Breast epithelium (tissue), 4 donors: ENCODE data around the gene TAOK2. TPM values are rescaled to one million over a fixed set of nuclear protein-coding genes. Genes with fewer than 3 reads are reported as not detected.
"Not testable (repeated sequence)": the region's sequence is repeated elsewhere in the genome, so short reads cannot be mapped to it uniquely, and the experiment has no call there.

Source experiments
- DNase-seq, 2 donors: peaks; one replicate each; pipeline ENCODE4 v3.0.0-alpha.2; 2019; ENCODE audit warnings: low spot score in 2 of 2
- H3K27ac ChIP-seq, 2 donors: fragments of 200-600 bp; sonication (generic) in 1 of 2; one replicate each; pipeline ENCODE4 v1.5.1; 2016 to 2019; ENCODE audit warnings: mild to moderate bottlenecking in 1 of 2
- H3K27me3 ChIP-seq, 2 donors: fragments of 200-600 bp; sonication (generic) in 1 of 2; one replicate each; pipeline versions ENCODE4 v1.5.1 to v1.6.0; 2017 to 2019; ENCODE audit warnings: control low read depth in 1 of 2, mild to moderate bottlenecking in 1 of 2
- H3K36me3 ChIP-seq: fragments of 200-600 bp; one replicate; pipeline ENCODE4 v1.5.1; 2019
- H3K4me1 ChIP-seq, 2 donors: fragments of 200-600 bp; sonication (generic); one replicate each; pipeline ENCODE4 v1.5.1; 2016 to 2019; ENCODE audit warnings: control low read depth in 1 of 2
- H3K4me3 ChIP-seq, 3 donors: fragments of 200-600 bp; sonication (generic); 1 replicate in 2 of 3; 2 replicates in 1 of 3; pipeline ENCODE4 v1.5.1; 2016 to 2019; ENCODE audit warnings: mild to moderate bottlenecking in 3 of 3, moderate library complexity in 2 of 3
- H3K9me3 ChIP-seq, 2 donors: fragments of 200-600 bp; sonication (generic) in 1 of 2; one replicate each; pipeline ENCODE4 v1.5.1; 2016 to 2019; ENCODE audit warnings: control low read depth in 1 of 2
- POLR2A ChIP-seq: fragments of 450-650 bp; IDR thresholded peaks from one replicate; pipeline ENCODE4 v1.6.1; 2016; ENCODE audit warnings: antibody characterized with exemption, mild to moderate bottlenecking, moderate library complexity
- POLR2AphosphoS5 ChIP-seq, 3 donors: sonication (generic); formaldehyde crosslinking; IDR thresholded peaks; one replicate each; pipeline ENCODE4 v1.6.1; 2017; ENCODE audit warnings: antibody characterized with exemption in 3 of 3
- intact Hi-C: fragments of 100-400 bp; cut with DNase I; formaldehyde crosslinking; loops from one replicate; pipeline ENCODE4 v1.15.1; 2023; ENCODE audit warnings: low total_unique reads
- total RNA-seq, 3 donors: library from RNA; depleted of rRNA; stranded (reverse); fragments of >200 nt; gene quantifications; one replicate each; pipeline ENCODE4 v1.1.0, GENCODE V29; 2016
- TF ChIP-seq, protein P1 (sequence below), 3 donors: fragments of 450-650 bp; IDR thresholded peaks; one replicate each; pipeline ENCODE4 v1.5.1; 2016 to 2017; ENCODE audit warnings: antibody characterized with exemption in 3 of 3, mild to moderate bottlenecking in 3 of 3, moderate library complexity in 3 of 3

TAOK2 gene
- total RNA-seq, 3 donors from 2014 or later, result 31.8 to 51.1 (median 37.3) TPM

DNA sequence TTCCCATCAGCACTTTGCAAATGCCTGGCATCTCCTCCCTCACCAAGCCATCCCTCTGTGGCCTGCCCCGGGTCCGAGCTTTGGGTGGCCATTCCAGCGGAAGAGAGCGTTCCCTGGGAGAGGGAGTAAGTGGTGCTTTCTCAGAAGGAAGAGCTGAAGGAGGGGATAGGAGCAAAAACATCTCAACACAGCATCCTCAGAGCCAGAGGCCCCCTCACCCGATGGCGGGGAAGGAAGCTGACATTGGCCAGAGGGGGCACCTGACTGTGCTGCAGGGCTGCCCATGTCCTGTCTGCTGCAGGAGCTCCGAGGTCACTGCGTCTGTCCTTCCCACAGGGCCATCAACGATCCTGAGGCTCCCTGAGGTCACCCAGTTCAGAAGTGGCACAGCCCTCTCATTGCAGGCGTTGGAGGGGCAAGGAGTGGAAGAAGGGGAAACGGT lies 57.8 kb downstream of the TAOK2 start:
- H3K9me3 ChIP-seq, result no peaks in the 10 kb centered on the region
- no peaks in the 10 kb centered on the region for H3K36me3 ChIP-seq
- intact Hi-C loops, result no loop called here
- H3K27me3 ChIP-seq, result peaks cover 14 to 57% of the 10 kb centered on the region in 2 donors
- no peak overlapping the region for H3K27ac ChIP-seq
- DNase-seq, result no peak
- H3K4me1 ChIP-seq, result no peaks in the 10 kb centered on the region
- no peak overlapping the region for H3K4me3 ChIP-seq
- TF ChIP-seq POLR2AphosphoS5 (IDR thresholded peaks at IDR 0.05) (no peak), POLR2A (no peak)
- TF ChIP-seq, protein P1, sequence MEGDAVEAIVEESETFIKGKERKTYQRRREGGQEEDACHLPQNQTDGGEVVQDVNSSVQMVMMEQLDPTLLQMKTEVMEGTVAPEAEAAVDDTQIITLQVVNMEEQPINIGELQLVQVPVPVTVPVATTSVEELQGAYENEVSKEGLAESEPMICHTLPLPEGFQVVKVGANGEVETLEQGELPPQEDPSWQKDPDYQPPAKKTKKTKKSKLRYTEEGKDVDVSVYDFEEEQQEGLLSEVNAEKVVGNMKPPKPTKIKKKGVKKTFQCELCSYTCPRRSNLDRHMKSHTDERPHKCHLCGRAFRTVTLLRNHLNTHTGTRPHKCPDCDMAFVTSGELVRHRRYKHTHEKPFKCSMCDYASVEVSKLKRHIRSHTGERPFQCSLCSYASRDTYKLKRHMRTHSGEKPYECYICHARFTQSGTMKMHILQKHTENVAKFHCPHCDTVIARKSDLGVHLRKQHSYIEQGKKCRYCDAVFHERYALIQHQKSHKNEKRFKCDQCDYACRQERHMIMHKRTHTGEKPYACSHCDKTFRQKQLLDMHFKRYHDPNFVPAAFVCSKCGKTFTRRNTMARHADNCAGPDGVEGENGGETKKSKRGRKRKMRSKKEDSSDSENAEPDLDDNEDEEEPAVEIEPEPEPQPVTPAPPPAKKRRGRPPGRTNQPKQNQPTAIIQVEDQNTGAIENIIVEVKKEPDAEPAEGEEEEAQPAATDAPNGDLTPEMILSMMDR (IDR thresholded peaks at IDR 0.05), result no peak

DNA sequence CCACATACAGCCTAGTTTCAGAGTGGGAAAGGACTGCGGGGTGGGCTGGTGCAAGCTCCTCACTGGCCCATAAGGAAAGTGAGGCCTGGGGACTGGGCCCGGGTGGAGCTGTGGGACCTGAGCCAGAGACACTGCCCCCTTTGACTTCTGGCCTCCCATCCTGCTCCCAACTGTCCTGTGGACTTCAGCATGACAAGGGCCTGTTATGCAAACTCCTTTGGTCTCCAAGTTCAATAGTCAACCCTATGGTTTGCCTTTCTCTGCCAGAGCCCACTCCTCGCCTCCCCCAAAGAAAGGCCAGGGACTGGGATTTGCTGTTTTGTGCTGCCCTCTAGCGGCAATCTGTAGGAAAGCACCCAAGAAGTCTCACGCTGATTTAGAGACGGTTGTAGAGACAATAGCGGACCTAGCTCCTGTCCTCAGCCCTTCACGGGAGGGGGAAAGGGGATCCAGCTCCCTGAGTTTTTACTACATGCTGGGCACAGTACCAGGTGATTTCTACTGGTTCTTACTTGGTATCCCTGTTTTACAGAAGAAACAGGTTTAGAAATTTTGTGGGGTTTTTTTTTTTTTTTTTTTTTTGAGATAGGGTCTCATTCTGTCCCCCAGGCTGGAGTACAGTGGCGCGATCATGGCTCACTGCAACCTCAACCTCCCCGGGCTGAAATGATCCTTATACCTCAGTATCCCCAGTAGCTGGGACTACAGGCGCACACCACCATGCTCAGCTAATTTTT lies 58.6 kb downstream of the TAOK2 start:
- no peak overlapping the region for H3K4me3 ChIP-seq
- H3K27ac ChIP-seq, result no peak overlapping the region
- no peaks in the 10 kb centered on the region for H3K4me1 ChIP-seq
- intact Hi-C loops, result no loop called here
- DNase-seq, result no peak
- no peaks in the 10 kb centered on the region for H3K9me3 ChIP-seq
- peaks cover 14 to 50% of the 10 kb centered on the region in 2 donors for H3K27me3 ChIP-seq
- H3K36me3 ChIP-seq, result no peaks in the 10 kb centered on the region
- TF ChIP-seq POLR2AphosphoS5 (IDR thresholded peaks at IDR 0.05) (no peak), POLR2A (no peak)
- TF ChIP-seq, protein P1 (IDR thresholded peaks at IDR 0.05), result peak in 2 of 3 donors; percentile 28 to 37

DNA sequence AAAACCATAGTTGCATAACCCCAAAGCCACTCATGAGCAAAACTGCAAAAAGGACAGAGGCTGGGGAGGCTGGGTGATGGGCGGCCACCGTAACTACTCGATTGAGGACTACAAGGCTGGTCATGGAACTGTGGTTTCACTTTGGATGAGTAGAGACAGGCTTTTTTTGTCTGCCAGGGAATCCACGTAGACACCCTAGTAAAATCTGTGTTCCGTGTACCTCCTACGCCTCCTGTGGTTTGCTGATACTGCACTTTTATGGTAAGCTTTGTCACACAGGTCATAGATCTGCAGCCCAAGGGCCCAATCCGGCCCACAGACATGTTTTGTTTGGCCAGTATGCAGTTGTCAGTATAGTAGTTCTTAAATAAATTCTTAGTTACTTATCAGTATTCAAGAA lies 59.6 kb downstream of the TAOK2 start:
- no peaks in the 10 kb centered on the region for H3K4me1 ChIP-seq
- H3K9me3 ChIP-seq, result no peaks in the 10 kb centered on the region
- TF ChIP-seq POLR2AphosphoS5 (IDR thresholded peaks at IDR 0.05) (no peak), POLR2A (no peak)
- TF ChIP-seq, protein P1 (IDR thresholded peaks at IDR 0.05), result no peak
- intact Hi-C loops, result no loop called here
- H3K36me3 ChIP-seq, result no peaks in the 10 kb centered on the region
- no peak for DNase-seq
- H3K27me3 ChIP-seq, result peaks cover 14 to 49% of the 10 kb centered on the region in 2 donors
- H3K4me3 ChIP-seq, result no peak overlapping the region
- H3K27ac ChIP-seq, result no peak overlapping the region

DNA sequence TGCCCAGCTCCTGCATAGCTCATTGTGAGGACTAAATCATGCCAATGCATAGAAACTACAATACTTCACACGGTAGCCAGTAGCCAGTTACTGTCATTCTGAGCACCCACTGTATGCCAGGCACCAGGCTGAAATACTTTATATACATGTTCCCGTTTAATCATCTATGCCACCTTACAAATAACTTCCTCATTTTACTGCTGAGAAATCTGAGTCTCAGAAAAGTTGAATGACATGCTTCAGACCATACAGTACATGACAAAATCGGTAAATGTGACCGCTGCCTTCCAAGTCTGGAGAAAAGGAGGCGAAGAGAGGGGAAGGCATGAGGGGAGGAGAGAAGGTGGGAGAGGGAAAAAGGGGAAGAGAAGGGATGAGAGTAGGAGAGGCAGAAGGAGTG lies 66.6 kb downstream of the TAOK2 start:
- H3K27me3 ChIP-seq, result peaks cover 0 to 2% of the 10 kb centered on the region in 2 donors
- H3K9me3 ChIP-seq, result no peaks in the 10 kb centered on the region
- no peak overlapping the region for H3K4me3 ChIP-seq
- TF ChIP-seq, protein P1 (IDR thresholded peaks at IDR 0.05), result no peak
- no peak for TF ChIP-seq POLR2AphosphoS5 (IDR thresholded peaks at IDR 0.05)
- no peak for TF ChIP-seq POLR2A
- H3K4me1 ChIP-seq, result no peaks in the 10 kb centered on the region
- no peaks in the 10 kb centered on the region for H3K36me3 ChIP-seq
- intact Hi-C loops, result no loop called here
- H3K27ac ChIP-seq, result no peak overlapping the region
- DNase-seq, result no peak

DNA sequence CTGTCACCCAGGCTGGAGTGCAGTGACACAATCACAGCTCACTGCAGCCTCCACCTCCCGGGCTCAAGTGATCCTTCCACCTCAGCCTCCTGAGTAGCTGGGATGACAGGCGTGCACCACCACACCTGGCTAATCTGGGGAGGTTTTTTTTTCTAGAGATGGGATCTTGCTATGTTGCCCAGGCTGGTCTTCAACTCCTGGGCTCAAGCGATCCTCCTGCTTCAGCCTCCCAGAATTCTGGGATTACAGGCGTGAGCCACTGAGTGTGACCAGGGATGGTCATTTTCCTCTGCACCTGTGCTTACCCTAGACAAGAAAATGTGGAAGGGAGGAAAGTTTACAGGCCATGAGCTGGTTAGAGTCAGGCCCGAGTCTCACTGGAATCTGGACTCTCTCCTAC lies 67.0 kb downstream of the TAOK2 start:
- intact Hi-C loops, DNase-seq, H3K27me3 ChIP-seq, H3K36me3 ChIP-seq, H3K27ac ChIP-seq, H3K4me3 ChIP-seq, H3K4me1 ChIP-seq, H3K9me3 ChIP-seq: not testable (repeated sequence)
